ENCODE results near the gene TUBG2.

Gene TUBG2

DNA sequence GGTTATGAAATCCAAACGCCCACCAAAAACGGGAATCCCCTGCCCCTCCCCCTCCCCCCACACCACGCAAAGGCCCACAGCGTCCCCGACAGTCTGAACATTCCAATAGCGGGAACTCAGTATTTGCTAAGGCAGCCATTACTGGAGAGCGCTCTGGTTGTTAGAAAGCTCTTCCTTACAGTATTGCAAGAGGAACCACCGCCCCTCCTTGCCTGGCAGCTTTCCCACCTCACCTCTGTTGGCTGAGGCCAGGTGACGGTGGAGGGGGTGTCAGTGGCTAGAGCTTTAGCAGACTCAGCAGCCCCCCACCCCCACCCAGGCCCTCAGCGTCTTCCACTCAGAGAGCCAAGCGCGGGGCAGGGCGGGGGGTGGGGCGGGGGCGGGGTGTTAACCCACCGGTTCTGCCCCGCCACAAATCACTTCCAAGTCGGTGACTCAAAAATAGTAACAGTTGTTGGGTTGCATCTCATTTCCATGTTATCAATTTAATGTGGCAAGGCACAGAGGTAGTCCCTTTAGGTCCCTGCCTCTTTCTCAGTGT is 19.9 kb downstream of the TUBG2 start:
- Mint-ChIP-seq H3K27ac (peak overlapping the region; percentile 94), H3K4me3 (peak overlapping the region; percentile 91), H3K4me1 (ENCODE audit: low read depth) (peaks cover 49% of the 10 kb centered on the region), H3K36me3 (ENCODE audit: low read depth) (peaks cover 3% of the 10 kb centered on the region), H3K9me3 (no peaks in the 10 kb centered on the region), H3K27me3 (ENCODE audit: low read depth) (peaks cover 49% of the 10 kb centered on the region)

DNA sequence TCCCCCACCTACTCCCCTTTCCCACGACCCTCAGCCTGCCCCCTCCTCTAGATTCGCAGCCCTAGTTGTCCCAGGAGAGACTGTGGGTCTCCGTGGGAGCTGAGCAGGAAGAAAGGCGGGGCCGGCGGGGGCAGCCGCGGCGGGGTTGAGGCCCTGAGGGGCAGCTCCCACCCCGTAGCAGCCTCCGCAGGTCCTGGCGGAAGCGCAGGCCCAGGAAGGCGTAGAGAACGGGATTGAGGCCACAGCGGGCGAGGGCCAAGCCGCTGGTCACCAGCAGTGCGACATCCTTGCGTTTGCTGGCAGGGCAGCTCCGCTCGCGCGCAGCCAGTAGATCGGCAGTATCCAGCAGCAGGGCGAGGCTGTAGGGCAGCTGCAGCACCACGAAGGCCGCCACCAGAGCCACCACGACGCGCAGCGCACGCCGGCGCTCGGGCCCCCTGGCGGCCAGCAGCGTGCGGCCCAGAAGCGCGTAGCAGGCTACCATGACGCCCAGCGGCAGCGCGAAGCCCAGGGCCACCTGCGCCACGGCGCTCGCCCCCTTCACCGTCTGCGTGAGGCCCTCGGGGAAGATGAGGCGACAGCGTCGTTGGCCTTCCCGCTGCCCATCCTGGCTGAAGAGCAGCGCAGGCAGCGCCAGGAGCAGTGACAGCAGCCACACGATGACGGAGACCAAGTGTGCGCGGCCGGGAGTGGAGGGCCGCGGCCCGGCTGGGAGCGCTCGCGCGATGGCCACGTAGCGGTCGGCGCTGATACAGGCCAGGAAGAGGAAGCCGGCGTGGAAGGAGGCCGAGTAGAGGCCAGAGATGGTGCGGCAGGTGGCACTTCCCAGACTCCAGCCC is 20.6 kb downstream of the TUBG2 start:
- Mint-ChIP-seq H3K27ac (peak overlapping the region; percentile 94), H3K36me3 (ENCODE audit: low read depth) (peaks cover 3% of the 10 kb centered on the region)

DNA sequence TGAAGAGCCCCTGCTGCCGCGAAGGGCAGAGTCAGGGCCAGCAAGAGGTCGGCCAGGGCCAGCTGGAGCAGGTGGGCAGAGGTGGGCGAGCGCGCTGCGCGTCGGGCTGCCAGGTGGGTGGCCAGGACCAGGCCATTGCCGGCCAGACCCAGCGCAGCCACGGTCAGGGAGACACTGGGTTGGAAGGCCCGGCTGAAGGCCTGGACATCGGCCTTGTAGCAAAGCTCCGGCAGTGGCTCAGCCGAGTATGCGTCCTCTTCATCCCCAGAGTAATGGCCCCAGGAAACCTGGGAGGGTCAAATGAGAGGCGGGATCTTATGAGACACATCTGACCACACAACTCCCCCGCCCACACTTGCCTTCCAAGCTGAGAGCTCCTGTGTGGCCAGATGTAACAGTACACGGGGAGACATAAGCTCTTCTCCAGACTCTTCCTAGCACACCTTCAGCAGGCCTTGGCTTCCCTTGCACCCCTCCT is 21.3 kb downstream of the TUBG2 start:
- Mint-ChIP-seq H3K4me1 (ENCODE audit: low read depth) (peaks cover 42% of the 10 kb centered on the region), H3K4me3 (peak overlapping the region; percentile 54), H3K36me3 (ENCODE audit: low read depth) (peaks cover 3% of the 10 kb centered on the region), H3K27me3 (ENCODE audit: low read depth) (peaks cover 48% of the 10 kb centered on the region), H3K9me3 (no peaks in the 10 kb centered on the region), H3K27ac (peak overlapping the region; percentile 70)

More for the DNA sequence above, 20.6 kb downstream of the TUBG2 start:
- Mint-ChIP-seq H3K4me3 (peak overlapping the region; percentile 91), H3K4me1 (ENCODE audit: low read depth) (peaks cover 43% of the 10 kb centered on the region), H3K9me3 (no peaks in the 10 kb centered on the region), H3K27me3 (ENCODE audit: low read depth) (peaks cover 48% of the 10 kb centered on the region)

DNA sequence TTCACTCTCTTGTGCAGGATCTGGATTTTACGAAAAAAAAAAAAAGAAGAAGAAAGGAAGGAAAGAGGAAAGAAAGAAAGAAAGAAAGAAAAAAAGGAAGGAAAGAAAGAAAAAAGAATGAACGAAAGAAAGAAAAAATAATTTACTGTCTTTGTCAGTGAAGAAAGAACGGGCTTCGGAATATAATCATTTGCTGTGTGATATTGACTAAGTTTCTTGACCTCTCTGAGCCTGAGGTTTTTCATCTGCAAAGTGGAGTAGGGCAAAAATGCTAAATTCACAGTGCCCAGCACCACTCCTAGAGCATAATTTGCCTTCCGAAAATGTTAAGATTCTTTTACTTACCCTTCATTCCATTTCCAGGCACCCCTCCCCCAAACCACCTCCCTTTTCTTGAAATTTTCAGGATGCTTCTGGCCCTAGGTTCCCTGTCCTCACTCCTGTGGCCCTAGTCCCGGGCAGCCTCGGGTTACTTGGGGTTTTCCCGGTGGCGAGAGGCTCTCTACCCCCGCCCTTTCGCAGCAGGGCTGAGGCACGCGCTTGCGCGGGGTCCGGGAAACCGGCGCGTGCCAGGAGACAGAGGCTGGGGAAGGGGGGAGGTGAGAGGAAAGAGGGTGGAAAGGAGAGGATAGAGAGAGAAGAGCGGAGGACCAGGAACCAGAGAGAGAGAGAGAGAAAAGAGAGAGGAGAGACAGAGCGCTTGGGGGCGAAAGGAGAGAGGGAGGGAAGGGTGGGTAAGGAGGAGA is 23.1 kb downstream of the TUBG2 start, which contains the start of gene CNTNAP1:
Gene CNTNAP1 (plus strand): TSS at position 556 of the 746 bp plus-strand sequence. CDS start 299 bp downstream, outside the sequence.
- H3K4me1 Mint-ChIP-seq (ENCODE audit: low read depth): peaks cover 40% of the 10 kb centered on the region
- H3K4me3 Mint-ChIP-seq: peak within 1 kb of the TSS; percentile 77
- H3K9me3 Mint-ChIP-seq: no peaks in the 10 kb centered on the region
- peaks cover 47% of the 10 kb centered on the region for H3K27me3 Mint-ChIP-seq (ENCODE audit: low read depth)
- peak within 1 kb of the TSS; percentile 60 for H3K27ac Mint-ChIP-seq
- peaks cover 3% of the 10 kb centered on the region for H3K36me3 Mint-ChIP-seq (ENCODE audit: low read depth)

DNA sequence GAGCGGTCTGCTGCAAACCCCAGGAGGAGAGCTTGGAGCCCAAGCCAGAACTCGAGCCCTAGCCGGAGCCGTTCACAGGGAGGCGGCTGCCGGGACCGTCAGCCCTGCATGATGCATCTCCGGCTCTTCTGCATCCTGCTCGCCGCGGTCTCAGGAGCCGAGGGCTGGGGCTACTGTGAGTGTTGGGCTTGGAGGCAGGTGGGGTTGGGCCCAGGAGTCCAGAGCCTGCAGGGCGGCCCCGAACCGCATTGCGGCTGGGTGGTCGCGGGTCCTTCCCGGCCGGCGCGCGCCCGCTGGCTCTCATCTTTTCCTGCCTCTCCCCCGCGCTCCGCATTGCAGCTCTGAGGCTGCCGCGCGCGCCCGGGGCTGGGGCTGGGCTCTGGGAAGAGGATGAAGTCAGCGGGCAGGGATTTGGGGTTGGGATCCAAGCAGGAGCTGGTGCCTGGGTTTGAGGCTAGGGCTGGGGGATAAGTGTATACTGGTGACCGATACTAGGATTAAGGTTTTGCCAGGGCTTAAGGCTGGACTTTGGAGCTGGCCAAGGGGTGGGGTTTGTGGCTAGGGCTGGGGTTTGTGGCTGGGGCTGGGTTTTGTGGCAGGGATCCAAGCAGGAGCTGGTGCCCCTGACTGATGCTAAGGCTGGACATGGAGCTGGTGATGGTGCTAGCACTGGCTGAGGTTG is 23.8 kb downstream of the TUBG2 start:
- Mint-ChIP-seq H3K4me1 (ENCODE audit: low read depth) (peaks cover 36% of the 10 kb centered on the region), H3K27ac (peak overlapping the region; percentile 34), H3K4me3 (peak overlapping the region; percentile 77), H3K36me3 (ENCODE audit: low read depth) (peaks cover 3% of the 10 kb centered on the region), H3K9me3 (no peaks in the 10 kb centered on the region), H3K27me3 (ENCODE audit: low read depth) (peaks cover 47% of the 10 kb centered on the region)

DNA sequence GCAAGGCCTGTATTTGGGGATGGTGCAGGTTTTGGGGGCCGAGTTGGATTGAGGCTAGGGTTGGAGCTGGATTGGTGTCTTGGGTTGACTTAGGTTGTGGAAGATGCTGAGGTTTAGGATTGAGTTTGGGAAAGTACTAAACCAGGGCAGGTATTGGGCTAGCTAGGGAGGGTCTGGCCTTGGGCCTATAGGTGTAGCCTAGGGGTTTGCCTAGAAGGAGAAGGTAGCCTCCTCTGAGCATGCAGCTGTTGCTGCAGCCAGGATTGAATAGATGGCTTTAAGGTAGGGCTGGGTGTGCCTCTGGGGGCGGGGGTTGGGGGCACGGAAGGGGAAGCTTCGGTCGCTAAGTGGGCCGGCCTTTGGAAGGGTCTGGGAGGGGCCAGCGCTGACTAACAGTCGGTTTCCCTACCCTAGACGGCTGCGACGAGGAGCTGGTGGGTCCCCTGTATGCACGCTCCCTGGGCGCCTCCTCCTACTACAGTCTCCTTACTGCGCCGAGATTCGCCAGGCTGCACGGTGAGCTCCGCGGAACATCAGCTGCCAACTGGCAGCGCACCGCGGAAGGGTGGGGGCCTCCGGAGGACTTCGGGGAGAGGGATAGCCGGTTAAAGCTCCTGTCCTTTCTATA is 24.4 kb downstream of the TUBG2 start:
- Mint-ChIP-seq H3K27me3 (ENCODE audit: low read depth) (peaks cover 47% of the 10 kb centered on the region), H3K4me3 (peak overlapping the region; percentile 43), H3K4me1 (ENCODE audit: low read depth) (peaks cover 33% of the 10 kb centered on the region), H3K9me3 (no peaks in the 10 kb centered on the region), H3K36me3 (ENCODE audit: low read depth) (peaks cover 3% of the 10 kb centered on the region), H3K27ac (no peak overlapping the region)

DNA sequence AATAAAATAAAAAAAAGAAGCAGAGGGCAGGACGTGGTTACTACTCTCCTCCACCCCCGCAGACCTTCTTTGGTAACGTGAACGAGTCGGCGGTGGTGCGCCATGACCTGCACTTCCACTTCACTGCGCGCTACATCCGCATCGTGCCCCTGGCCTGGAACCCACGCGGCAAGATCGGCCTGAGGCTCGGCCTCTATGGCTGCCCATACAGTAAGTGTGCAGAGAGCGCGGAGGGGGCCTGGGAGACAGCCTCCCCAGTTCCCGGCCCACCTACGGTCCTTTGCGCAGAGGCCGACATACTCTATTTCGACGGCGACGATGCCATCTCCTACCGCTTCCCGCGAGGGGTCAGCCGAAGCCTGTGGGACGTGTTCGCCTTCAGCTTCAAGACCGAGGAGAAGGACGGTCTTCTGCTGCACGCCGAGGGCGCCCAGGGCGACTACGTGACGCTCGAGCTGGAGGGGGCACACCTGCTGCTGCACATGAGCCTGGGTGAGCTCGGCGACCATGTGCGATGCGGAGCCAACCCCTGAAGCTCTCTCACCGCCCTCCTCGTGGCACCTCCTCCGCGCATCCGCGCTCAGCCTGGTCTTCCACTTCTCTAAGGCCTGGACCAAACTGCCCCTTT is 26.0 kb downstream of the TUBG2 start:
- no peak overlapping the region for H3K4me3 Mint-ChIP-seq
- no peaks in the 10 kb centered on the region for H3K9me3 Mint-ChIP-seq
- H3K27me3 Mint-ChIP-seq (ENCODE audit: low read depth): peaks cover 47% of the 10 kb centered on the region
- peaks cover 3% of the 10 kb centered on the region for H3K36me3 Mint-ChIP-seq (ENCODE audit: low read depth)
- H3K4me1 Mint-ChIP-seq (ENCODE audit: low read depth): peaks cover 25% of the 10 kb centered on the region
- no peak overlapping the region for H3K27ac Mint-ChIP-seq

DNA sequence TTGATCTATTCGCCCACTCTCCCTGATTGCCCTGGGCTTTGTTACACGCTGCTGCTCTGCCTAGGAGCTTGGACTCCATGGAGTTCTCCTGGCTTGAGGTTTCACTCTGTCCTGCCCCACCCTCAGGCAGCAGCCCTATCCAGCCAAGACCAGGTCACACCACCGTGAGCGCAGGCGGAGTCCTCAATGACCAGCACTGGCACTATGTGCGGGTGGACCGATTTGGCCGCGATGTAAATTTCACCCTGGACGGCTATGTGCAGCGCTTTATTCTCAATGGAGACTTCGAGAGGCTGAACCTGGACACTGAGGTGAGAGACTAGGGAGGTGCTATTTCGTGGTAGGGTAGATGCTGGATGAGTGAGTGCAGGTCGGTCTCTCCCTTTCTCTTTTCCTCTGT is 26.7 kb downstream of the TUBG2 start:
- no peaks in the 10 kb centered on the region for H3K9me3 Mint-ChIP-seq
- peaks cover 47% of the 10 kb centered on the region for H3K27me3 Mint-ChIP-seq (ENCODE audit: low read depth)
- H3K4me1 Mint-ChIP-seq (ENCODE audit: low read depth): peaks cover 22% of the 10 kb centered on the region
- H3K4me3 Mint-ChIP-seq: no peak overlapping the region
- peaks cover 3% of the 10 kb centered on the region for H3K36me3 Mint-ChIP-seq (ENCODE audit: low read depth)
- no peak overlapping the region for H3K27ac Mint-ChIP-seq

DNA sequence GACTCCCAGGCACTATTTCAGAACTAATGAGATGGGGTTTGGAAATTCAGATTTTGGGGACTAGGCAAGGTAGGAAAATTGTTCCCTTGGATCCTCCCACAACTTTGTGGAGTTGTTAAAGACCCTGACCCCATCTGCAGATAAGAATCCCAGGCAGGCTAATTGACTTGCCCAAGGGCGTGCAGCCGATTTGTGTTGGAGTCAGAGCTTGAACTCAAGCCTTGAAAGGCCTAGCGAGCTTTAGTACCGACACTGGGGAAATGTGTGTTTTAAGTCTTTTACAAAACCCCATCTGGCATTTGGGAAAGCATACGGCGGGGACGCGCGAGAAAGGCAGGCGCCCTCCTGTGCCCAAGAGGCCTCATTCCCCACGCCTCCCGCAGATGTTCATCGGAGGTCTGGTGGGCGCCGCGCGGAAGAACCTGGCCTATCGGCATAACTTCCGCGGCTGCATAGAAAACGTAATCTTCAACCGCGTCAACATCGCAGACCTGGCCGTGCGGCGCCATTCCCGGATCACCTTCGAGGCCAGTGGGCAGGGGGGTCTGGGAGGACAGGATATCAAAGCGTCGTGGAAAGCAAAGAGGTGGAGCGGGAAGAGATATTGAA is 27.5 kb downstream of the TUBG2 start:
- Mint-ChIP-seq H3K4me3 (no peak overlapping the region), H3K27ac (no peak overlapping the region), H3K4me1 (ENCODE audit: low read depth) (peaks cover 17% of the 10 kb centered on the region), H3K9me3 (no peaks in the 10 kb centered on the region), H3K36me3 (ENCODE audit: low read depth) (no peaks in the 10 kb centered on the region), H3K27me3 (ENCODE audit: low read depth) (peaks cover 42% of the 10 kb centered on the region)

DNA sequence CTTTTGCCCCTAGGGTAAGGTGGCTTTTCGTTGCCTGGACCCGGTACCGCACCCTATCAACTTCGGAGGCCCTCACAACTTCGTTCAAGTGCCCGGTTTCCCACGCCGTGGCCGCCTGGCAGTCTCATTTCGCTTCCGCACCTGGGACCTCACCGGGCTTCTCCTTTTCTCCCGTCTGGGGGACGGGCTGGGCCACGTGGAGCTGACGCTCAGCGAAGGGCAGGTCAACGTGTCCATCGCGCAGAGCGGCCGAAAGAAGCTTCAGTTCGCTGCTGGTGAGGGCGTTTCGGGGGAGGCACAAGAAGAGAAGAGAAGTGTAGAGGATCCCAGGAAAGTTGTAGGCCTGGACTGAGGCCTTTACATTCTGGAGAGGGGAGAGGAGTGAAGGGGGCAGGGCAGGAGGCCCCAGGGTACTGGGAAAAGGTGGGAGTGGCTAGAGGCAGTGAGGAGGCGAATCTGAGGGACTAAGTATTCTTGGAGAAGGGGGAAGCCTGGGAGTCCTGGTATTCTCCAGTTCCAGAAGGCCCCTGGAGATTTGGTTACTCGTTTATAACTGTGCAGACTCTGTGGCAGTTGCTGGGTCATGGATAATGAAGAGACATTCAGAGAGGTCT is 28.7 kb downstream of the TUBG2 start:
- Mint-ChIP-seq H3K27ac (no peak overlapping the region), H3K4me1 (ENCODE audit: low read depth) (peaks cover 6% of the 10 kb centered on the region), H3K36me3 (ENCODE audit: low read depth) (no peaks in the 10 kb centered on the region), H3K9me3 (no peaks in the 10 kb centered on the region), H3K27me3 (ENCODE audit: low read depth) (peaks cover 30% of the 10 kb centered on the region), H3K4me3 (no peak overlapping the region)

DNA sequence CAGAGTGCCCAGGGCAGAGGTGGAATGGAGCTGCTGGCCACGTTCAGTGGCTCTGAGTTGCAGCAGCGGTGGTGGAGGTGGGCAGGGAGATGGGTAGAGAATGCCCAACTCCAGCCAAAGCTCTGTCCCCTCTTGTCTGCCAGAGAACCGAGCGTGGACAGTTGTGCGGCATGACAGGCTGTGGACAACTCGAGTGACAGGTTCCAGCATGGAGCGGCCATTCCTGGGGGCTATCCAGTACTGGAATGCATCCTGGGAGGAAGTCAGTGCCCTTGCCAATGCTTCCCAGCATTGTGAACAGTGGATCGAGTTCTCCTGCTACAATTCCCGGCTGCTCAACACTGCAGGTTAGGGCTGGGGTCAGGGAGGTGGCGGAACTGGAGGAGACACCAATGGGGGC is 31.5 kb downstream of the TUBG2 start:
- no peak overlapping the region for H3K4me3 Mint-ChIP-seq
- H3K27ac Mint-ChIP-seq: no peak overlapping the region
- H3K4me1 Mint-ChIP-seq (ENCODE audit: low read depth): no peaks in the 10 kb centered on the region
- no peaks in the 10 kb centered on the region for H3K9me3 Mint-ChIP-seq
- H3K36me3 Mint-ChIP-seq (ENCODE audit: low read depth): peaks cover under 1% of the 10 kb centered on the region
- peaks cover 5% of the 10 kb centered on the region for H3K27me3 Mint-ChIP-seq (ENCODE audit: low read depth)

DNA sequence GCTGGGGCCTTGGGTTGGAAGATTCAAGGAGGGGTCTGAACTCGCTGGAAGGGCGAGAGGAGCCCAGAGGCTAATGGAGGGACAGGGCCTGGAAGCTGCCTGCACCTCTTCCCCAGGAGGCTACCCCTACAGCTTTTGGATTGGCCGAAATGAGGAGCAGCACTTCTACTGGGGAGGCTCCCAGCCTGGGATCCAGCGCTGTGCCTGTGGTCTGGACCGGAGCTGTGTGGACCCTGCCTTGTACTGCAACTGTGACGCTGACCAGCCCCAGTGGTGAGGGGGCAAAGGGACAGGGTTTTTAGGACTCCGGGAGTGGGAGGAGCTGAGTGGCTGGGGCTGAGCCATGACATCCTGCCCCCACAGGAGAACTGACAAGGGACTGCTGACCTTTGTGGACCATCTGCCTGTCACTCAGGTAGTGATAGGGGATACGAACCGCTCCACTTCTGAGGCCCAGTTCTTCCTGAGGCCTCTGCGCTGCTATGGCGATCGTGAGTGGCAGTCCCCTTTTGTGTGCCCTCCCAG is 32.0 kb downstream of the TUBG2 start:
- Mint-ChIP-seq H3K4me3 (no peak overlapping the region), H3K27me3 (ENCODE audit: low read depth) (no peaks in the 10 kb centered on the region), H3K4me1 (ENCODE audit: low read depth) (no peaks in the 10 kb centered on the region), H3K27ac (no peak overlapping the region), H3K36me3 (ENCODE audit: low read depth) (peaks cover 5% of the 10 kb centered on the region), H3K9me3 (no peaks in the 10 kb centered on the region)

DNA sequence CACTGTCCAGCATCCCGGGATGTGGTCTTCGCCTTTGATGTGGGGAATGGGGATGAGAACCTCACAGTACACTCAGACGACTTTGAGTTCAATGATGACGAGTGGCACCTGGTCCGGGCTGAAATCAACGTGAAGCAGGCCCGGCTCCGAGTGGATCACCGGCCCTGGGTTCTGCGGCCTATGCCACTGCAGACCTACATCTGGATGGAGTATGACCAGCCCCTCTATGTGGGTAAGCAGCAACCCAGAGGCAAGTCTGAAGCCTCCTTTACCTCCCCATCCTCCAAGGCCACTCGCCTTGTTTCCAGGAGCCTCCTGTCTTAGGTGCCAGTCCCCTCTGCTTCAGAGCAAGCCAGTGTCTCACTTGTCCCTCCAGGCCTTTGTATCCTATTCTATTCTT is 33.4 kb downstream of the TUBG2 start:
- Mint-ChIP-seq H3K27ac (no peak overlapping the region), H3K9me3 (no peaks in the 10 kb centered on the region), H3K4me3 (no peak overlapping the region), H3K36me3 (ENCODE audit: low read depth) (peaks cover 5% of the 10 kb centered on the region), H3K27me3 (ENCODE audit: low read depth) (no peaks in the 10 kb centered on the region), H3K4me1 (ENCODE audit: low read depth) (no peaks in the 10 kb centered on the region)

Measured in T-helper 1 cell treated with Interleukin-12 subunit alpha and Interleukin-12 subunit beta and Interleukin-4 antibody, amounts not matched to agents 30 μg/mL and 1 μg/mL, for 36 hours (primary cell).